HepG2 (cell line): ENCODE data around the gene TNS1. TPM values are rescaled to one million over a fixed set of nuclear protein-coding genes. Genes with fewer than 3 reads are reported as not detected.

Experiments used
- GATA4 ChIP-seq: sonication (generic); IDR thresholded peaks from 2 replicates; pipeline ENCODE4 v1.6.1; 2016; ENCODE audit warnings: antibody characterized with exemption, low read depth, borderline replicate concordance
- GTF2F1 ChIP-seq: fragments of 150-350 bp; IDR thresholded peaks from 2 replicates; pipeline ENCODE4 v1.6.1; 2014; ENCODE audit warnings: low read length
- KAT8 ChIP-seq: IDR thresholded peaks from 2 replicates; pipeline ENCODE4 v1.6.1; 2016; ENCODE audit warnings: missing genetic modification reagents, missing compliant biosample characterization
- MAFG ChIP-seq: sonication (generic); formaldehyde crosslinking; IDR thresholded peaks from 2 replicates; pipeline ENCODE4 v1.5.1; 2020; ENCODE audit warnings: mild to moderate bottlenecking, missing genetic modification reagents
- POLR2A ChIP-seq, 2 experiments: IDR thresholded peaks; 2 replicates each; pipeline ENCODE4 v1.6.1; 2011; ENCODE audit warnings: low read depth in 2 of 2, low read length in 2 of 2, mild to moderate bottlenecking in 1 of 2, moderate library complexity in 1 of 2; ENCODE audit not compliant: insufficient read depth in 1 of 2
- RBM22 ChIP-seq: fragments of 200-400 bp; formaldehyde crosslinking; optimal IDR thresholded peaks from 2 replicates; pipeline ENCODE3; 2017; ENCODE audit warnings: mild to moderate bottlenecking, low read length, moderate library complexity
- SCMH1 ChIP-seq: sonication (generic); formaldehyde crosslinking; IDR thresholded peaks from 2 replicates; pipeline ENCODE4 v1.9.0; 2021; ENCODE audit warnings: missing genetic modification reagents, mild to moderate bottlenecking, borderline replicate concordance
- SSRP1 ChIP-seq: IDR thresholded peaks from 2 replicates; pipeline ENCODE4 v1.6.1; 2016; ENCODE audit warnings: control low read depth
- SUZ12 ChIP-seq: fragments of 150-350 bp; IDR thresholded peaks from 2 replicates; pipeline ENCODE4 v1.6.1; 2014; ENCODE audit warnings: low read depth, low read length
- TEAD2 ChIP-seq: sonication (generic); formaldehyde crosslinking; IDR thresholded peaks from 2 replicates; pipeline ENCODE4 v1.9.0; 2021; ENCODE audit warnings: missing genetic modification reagents
- ZBTB20 ChIP-seq: sonication (generic); formaldehyde crosslinking; IDR thresholded peaks from 2 replicates; pipeline ENCODE4 v1.8.1; 2023; ENCODE audit warnings: missing genetic modification reagents, low read depth, mild to moderate bottlenecking, borderline replicate concordance
- ZMYM4 ChIP-seq: sonication (generic); formaldehyde crosslinking; IDR thresholded peaks from 2 replicates; pipeline ENCODE4 v1.8.1; 2023; ENCODE audit warnings: mild to moderate bottlenecking, missing genetic modification reagents
- ZNF605 ChIP-seq: sonication (generic); formaldehyde crosslinking; IDR thresholded peaks from 2 replicates; pipeline ENCODE4 v1.8.0; 2022; ENCODE audit warnings: mild to moderate bottlenecking, missing genetic modification reagents
- ZNF672 ChIP-seq: sonication (generic); formaldehyde crosslinking; IDR thresholded peaks from 2 replicates; pipeline ENCODE4 v1.8.1; 2022; ENCODE audit warnings: missing genetic modification reagents
- polyA plus RNA-seq, 8 experiments: library from polyadenylated mRNA; depleted of rRNA in 3 of 8; stranded (reverse) in 7 of 8; unstranded in 1 of 8; fragments of >200 nt; fragmentation: Illumina TruSeq in 4 of 8; extraction: Trizol in 4 of 8; gene quantifications; 2 replicates each; pipeline versions ENCODE4 v1.2.1 to v1.2.3, GENCODE V29; 2011 to 2016; ENCODE audit warnings: low read depth in 4 of 8, missing spikeins in 1 of 8, mixed read lengths in 1 of 8; ENCODE audit not compliant: insufficient read depth in 1 of 8
- total RNA-seq, 5 experiments: library from RNA; depleted of rRNA; stranded (reverse); fragments of >200 nt; fragmentation: Illumina TruSeq; extraction: Trizol; gene quantifications; 2 replicates each; pipeline ENCODE4 v1.2.3, GENCODE V29; 2016; ENCODE audit warnings: low read depth in 1 of 5
- TF ChIP-seq, protein P1 (sequence below): sonication (generic); formaldehyde crosslinking; IDR thresholded peaks from 2 replicates; pipeline ENCODE4 v1.5.1; 2020; ENCODE audit warnings: mild to moderate bottlenecking, missing genetic modification reagents, moderate library complexity
- TF ChIP-seq, protein P2 (sequence below), 2 experiments: fragments of 450-650 bp in 1 of 2; sonication (generic) in 1 of 2; formaldehyde crosslinking; IDR thresholded peaks; 2 replicates each; pipeline versions ENCODE4 v1.5.0 to v1.8.0; 2020 to 2022; ENCODE audit warnings: mild to moderate bottlenecking in 1 of 2, missing genetic modification reagents in 1 of 2
- TF ChIP-seq, protein P3 (sequence below), 2 experiments: fragments of 450-650 bp in 1 of 2; sonication (generic) in 1 of 2; formaldehyde crosslinking in 1 of 2; IDR thresholded peaks; 2 replicates each; pipeline versions ENCODE4 v1.6.1 to v1.8.0; 2016 to 2022; ENCODE audit warnings: antibody characterized with exemption in 1 of 2, mild to moderate bottlenecking in 1 of 2, missing genetic modification reagents in 1 of 2

TNS1 gene
- total and polyA plus RNA-seq, 2 of the 13 experiments (the other 11 are each of a cell fraction or from before 2014, with no cell fraction given): 1.9 to 118 TPM

DNA sequence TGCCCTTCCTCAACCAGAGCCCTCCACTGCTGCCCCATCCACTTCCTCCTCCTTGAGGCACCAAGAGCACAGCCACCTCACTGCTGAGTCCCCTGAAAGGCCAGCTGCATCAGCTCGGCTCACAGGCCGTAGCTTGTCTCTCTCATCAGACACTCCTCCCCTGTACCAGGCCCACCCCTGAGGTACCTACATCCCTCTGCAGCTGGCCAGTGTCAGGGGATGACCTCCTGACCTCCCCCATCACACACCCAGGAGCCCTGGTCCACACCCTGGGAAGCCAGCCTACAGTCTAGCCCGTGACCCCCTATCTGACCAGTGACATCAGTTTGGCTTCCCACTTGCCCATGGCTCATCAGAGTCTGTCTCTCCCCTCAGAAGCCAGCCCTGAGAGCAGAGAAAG is 205.6 kb downstream of the TNS1 start (continued):
- TF ChIP-seq, protein P1, sequence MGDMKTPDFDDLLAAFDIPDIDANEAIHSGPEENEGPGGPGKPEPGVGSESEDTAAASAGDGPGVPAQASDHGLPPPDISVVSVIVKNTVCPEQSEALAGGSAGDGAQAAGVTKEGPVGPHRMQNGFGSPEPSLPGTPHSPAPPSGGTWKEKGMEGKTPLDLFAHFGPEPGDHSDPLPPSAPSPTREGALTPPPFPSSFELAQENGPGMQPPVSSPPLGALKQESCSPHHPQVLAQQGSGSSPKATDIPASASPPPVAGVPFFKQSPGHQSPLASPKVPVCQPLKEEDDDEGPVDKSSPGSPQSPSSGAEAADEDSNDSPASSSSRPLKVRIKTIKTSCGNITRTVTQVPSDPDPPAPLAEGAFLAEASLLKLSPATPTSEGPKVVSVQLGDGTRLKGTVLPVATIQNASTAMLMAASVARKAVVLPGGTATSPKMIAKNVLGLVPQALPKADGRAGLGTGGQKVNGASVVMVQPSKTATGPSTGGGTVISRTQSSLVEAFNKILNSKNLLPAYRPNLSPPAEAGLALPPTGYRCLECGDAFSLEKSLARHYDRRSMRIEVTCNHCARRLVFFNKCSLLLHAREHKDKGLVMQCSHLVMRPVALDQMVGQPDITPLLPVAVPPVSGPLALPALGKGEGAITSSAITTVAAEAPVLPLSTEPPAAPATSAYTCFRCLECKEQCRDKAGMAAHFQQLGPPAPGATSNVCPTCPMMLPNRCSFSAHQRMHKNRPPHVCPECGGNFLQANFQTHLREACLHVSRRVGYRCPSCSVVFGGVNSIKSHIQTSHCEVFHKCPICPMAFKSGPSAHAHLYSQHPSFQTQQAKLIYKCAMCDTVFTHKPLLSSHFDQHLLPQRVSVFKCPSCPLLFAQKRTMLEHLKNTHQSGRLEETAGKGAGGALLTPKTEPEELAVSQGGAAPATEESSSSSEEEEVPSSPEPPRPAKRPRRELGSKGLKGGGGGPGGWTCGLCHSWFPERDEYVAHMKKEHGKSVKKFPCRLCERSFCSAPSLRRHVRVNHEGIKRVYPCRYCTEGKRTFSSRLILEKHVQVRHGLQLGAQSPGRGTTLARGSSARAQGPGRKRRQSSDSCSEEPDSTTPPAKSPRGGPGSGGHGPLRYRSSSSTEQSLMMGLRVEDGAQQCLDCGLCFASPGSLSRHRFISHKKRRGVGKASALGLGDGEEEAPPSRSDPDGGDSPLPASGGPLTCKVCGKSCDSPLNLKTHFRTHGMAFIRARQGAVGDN (CRISPR knock-in tag): peak; percentile 54; the same call in 1 of the 2 replicates
- peak; percentile 44; the same call in 1 of the 2 replicates for TF ChIP-seq ZNF605 (CRISPR knock-in tag)
- TF ChIP-seq TEAD2 (CRISPR knock-in tag): no peak
- TF ChIP-seq, protein P2, sequence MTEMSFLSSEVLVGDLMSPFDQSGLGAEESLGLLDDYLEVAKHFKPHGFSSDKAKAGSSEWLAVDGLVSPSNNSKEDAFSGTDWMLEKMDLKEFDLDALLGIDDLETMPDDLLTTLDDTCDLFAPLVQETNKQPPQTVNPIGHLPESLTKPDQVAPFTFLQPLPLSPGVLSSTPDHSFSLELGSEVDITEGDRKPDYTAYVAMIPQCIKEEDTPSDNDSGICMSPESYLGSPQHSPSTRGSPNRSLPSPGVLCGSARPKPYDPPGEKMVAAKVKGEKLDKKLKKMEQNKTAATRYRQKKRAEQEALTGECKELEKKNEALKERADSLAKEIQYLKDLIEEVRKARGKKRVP (CRISPR knock-in tag; IDR thresholded peaks at IDR 0.05): no peak
- TF ChIP-seq MAFG (CRISPR knock-in tag): no peak
- TF ChIP-seq ZNF672 (CRISPR knock-in tag): no peak
- TF ChIP-seq SUZ12: no peak
- TF ChIP-seq ZMYM4 (CRISPR knock-in tag): no peak
- 0 out of 4 replicates have a peak, but pooled peaks of 1 of the 2 experiments have one; percentile 8 for TF ChIP-seq POLR2A (IDR thresholded peaks at IDR 0.05; ENCODE audit: insufficient read depth in 1 of 2, low read depth in 2 of 2, low read length in 2 of 2)
- no peak for TF ChIP-seq GTF2F1
- TF ChIP-seq RBM22: no peak
- TF ChIP-seq, protein P3, sequence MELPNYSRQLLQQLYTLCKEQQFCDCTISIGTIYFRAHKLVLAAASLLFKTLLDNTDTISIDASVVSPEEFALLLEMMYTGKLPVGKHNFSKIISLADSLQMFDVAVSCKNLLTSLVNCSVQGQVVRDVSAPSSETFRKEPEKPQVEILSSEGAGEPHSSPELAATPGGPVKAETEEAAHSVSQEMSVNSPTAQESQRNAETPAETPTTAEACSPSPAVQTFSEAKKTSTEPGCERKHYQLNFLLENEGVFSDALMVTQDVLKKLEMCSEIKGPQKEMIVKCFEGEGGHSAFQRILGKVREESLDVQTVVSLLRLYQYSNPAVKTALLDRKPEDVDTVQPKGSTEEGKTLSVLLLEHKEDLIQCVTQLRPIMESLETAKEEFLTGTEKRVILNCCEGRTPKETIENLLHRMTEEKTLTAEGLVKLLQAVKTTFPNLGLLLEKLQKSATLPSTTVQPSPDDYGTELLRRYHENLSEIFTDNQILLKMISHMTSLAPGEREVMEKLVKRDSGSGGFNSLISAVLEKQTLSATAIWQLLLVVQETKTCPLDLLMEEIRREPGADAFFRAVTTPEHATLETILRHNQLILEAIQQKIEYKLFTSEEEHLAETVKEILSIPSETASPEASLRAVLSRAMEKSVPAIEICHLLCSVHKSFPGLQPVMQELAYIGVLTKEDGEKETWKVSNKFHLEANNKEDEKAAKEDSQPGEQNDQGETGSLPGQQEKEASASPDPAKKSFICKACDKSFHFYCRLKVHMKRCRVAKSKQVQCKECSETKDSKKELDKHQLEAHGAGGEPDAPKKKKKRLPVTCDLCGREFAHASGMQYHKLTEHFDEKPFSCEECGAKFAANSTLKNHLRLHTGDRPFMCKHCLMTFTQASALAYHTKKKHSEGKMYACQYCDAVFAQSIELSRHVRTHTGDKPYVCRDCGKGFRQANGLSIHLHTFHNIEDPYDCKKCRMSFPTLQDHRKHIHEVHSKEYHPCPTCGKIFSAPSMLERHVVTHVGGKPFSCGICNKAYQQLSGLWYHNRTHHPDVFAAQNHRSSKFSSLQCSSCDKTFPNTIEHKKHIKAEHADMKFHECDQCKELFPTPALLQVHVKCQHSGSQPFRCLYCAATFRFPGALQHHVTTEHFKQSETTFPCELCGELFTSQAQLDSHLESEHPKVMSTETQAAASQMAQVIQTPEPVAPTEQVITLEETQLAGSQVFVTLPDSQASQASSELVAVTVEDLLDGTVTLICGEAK (IDR thresholded peaks at IDR 0.05): no peak
- TF ChIP-seq, protein P3 (CRISPR knock-in tag; IDR thresholded peaks at IDR 0.05): 0 out of 2 replicates have a peak, but pooled peaks have one; percentile 16
- TF ChIP-seq SSRP1 (CRISPR knock-in tag): no peak
- no peak for TF ChIP-seq GATA4
- no peak for TF ChIP-seq SCMH1 (CRISPR knock-in tag)
- peak; percentile 11; the same call in 1 of the 2 replicates for TF ChIP-seq ZBTB20 (CRISPR knock-in tag)
- no peak for TF ChIP-seq KAT8 (CRISPR knock-in tag)
